OCI-M1 (cell line): Measurements from ENCODE around the gene GLP1R.

Experiments used
- DNase-seq: peaks from one replicate; lab custom pipeline; 2025; lab: John Stamatoyannopoulos, UW

Gene GLP1R

GRCh38 chr6:39048481-39049399, at the start of gene GLP1R:
GLP1R (plus strand) TSS chr6:39048781; CDS start chr6:39048841, 60 bp downstream.
- DNase-seq: no peak

- peak; percentile 59 for DNase-seq
These were observed 45.5 kb upstream of the GLP1R start for GRCh38 chr6:39003072-39003471.

GRCh38 chr6:39003492-39003891, 45.1 kb upstream of the GLP1R start:
- no peak for DNase-seq

- DNase-seq: no peak
These were observed 43.8 kb upstream of the GLP1R start for GRCh38 chr6:39004801-39005200.

GRCh38 chr6:39005774-39006173, 42.8 kb upstream of the GLP1R start:
- no peak for DNase-seq

GRCh38 chr6:39007575-39007974, 41.0 kb upstream of the GLP1R start:
- peak; percentile 90 for DNase-seq

GRCh38 chr6:39008737-39009136, 39.8 kb upstream of the GLP1R start:
- no peak for DNase-seq

GRCh38 chr6:39009476-39009875, 39.1 kb upstream of the GLP1R start:
- DNase-seq: no peak

DNA sequence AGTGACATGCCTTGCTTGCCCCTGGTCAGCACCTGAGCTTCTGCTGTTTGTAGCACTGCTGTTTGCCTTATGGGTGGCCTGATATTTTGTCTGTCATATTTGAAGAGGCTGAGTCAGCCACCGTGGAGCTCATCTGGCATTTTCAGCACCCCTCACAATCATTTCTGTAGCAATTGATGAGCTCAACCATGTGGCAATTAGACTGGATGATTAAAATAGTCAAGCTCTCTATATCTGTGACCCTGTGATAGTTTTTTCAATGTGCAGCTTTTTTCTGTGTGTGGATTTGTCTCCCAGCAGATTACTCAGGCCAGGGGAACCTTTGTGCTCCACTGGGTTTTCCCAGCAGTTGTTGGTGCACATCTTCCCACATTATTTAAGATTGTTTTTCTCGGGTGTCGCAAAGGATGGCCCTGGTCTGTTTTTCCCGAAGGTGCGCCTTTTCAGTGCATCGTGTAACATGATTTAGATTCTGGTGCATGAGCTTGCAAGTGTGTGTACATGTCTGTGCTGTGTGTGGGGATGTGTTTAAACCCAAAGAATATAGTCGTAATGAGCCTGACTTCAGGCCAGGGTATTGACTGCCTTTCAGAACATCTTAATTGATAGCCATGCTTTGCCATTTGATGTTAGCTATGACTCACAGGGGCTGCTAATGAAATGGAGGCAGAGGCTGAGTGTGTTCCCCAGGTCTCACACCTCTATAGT, 31.6 kb upstream of the GLP1R start:
- DNase-seq: no peak

DNA sequence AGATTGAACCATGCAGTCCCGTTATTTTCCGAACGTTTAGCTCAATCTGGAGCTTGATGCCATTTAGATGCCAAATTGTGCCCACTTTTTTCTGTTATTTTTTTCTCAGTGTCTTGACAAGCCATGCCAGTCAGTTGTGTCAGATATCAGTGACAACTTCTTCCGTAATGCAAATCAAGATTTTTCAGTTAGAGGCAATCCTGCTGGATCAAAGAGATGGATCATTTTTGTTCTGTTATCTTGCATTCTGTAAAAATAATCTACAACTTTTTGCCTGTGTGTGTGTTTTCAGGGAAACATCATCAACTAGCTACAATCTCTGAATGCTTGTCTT, 31.1 kb upstream of the GLP1R start:
- DNase-seq: no peak

- DNase-seq: no peak
These were observed 30.5 kb upstream of the GLP1R start for GRCh38 chr6:39018103-39018502.

DNA sequence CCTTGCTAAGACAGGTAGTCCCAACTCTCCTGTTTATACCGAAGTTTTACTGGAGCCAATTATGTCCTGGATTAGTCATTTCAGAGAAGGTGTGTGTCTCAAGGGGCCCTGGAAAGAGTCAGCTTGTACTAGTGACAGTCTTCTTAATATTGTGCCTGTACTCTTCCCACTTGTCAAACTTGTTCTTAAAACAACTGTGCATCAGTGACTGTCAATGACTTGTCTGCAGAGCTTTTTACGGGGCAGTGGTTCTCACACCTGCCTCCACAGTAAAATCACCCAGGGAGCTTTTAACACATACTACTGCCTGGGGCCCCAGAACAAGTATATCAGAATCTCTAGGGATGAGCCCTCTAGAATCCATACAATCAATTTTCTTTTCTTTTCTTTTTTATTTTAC, 28.4 kb upstream of the GLP1R start:
- no peak for DNase-seq

DNA sequence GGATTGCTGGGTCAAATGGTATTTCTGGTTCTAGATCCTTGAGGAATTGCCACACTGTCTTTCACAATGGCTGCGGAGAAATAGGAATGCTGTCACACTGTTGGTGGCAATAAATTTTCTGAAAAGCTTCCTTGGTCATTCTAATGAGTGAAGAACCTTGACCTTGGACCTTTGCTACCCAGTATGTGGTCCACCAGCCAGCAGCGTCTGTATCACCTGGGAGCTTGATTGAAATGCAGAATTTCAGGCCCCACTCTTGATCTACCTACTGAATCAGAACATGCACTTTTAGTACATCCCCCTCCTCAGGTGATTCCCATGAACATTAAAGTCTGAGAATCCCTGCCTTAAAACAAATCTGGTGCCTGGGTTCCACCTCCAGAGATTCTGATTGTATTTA, 27.5 kb upstream of the GLP1R start:
- DNase-seq: no peak

DNA sequence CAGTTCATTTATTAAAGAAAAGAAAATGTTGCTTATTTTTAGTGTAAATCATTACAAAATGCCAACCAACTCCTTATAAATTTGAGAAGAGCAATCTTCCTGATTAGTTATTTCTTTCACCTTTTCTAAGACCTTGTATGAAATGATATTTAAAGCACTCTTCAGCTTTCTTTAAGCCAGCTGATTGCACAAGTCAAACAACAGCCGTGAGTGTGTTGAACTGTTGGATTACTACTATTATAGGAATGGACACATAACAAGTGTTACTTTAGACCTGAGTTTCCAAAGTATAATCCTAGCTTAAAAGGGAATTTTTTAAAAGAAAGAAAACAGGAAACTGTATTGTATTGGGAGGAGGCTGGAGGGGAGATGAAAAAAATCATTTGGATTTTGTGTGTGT, 26.8 kb upstream of the GLP1R start:
- no peak for DNase-seq

GRCh38 chr6:39026175-39026574, 22.4 kb upstream of the GLP1R start:
- no peak for DNase-seq

- DNase-seq: peak; percentile 67
These were observed 19.2 kb upstream of the GLP1R start for GRCh38 chr6:39029156-39030011.

GRCh38 chr6:39035681-39036080, 12.9 kb upstream of the GLP1R start:
- no peak for DNase-seq

GRCh38 chr6:39037082-39037508, 11.5 kb upstream of the GLP1R start:
- peak; percentile 94 for DNase-seq

- no peak for DNase-seq
These were observed 10.9 kb upstream of the GLP1R start for GRCh38 chr6:39037707-39038106.

GRCh38 chr6:39040080-39040673, 8.4 kb upstream of the GLP1R start:
- DNase-seq: no peak

GRCh38 chr6:39041072-39041471, 7.5 kb upstream of the GLP1R start:
- DNase-seq: no peak

DNA sequence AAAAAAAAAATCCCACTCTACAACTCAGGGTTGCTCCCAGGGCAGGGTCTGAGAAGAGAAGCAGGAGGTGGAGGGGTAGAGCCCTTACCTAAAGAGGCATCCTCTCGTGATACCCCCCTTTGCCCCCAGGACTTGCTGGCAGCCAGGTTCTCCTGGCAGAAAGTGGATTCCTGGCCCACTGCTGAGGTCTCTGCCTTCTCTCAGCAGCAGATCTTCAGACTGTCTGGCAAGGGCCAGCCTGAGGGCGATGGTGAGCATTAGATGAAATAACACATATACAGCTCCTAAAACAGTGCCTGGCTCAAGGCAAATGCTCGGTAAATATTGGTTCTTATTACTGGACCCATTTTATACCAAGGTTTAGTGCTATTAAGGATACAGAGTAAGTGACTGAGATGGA, 4.8 kb upstream of the GLP1R start:
- no peak for DNase-seq
